Vagina (tissue), 2 donors: ENCODE results near the gene SMG1.
"Not testable (repeated sequence)": the region's sequence is repeated elsewhere in the genome, so short reads cannot be mapped to it uniquely, and the experiment has no call there.

Experiments
- POLR2A ChIP-seq, 2 donors: fragments of 450-650 bp; IDR thresholded peaks; one replicate each; pipeline ENCODE4 v1.6.1; 2017; ENCODE audit warnings: antibody characterized with exemption in 2 of 2, mild to moderate bottlenecking in 2 of 2, moderate library complexity in 2 of 2
- POLR2AphosphoS5 ChIP-seq, 2 donors: sonication (generic); formaldehyde crosslinking; IDR thresholded peaks; one replicate each; pipeline ENCODE4 v1.9.0; 2017; ENCODE audit warnings: antibody characterized with exemption in 2 of 2, mild to moderate bottlenecking in 2 of 2, low read depth in 1 of 2; ENCODE audit not compliant: insufficient read depth in 1 of 2
- TF ChIP-seq, protein P1 (sequence below), 3 experiments: fragments of 450-650 bp in 2 of 3; fragments of 200-600 bp in 1 of 3; sonication (generic) in 1 of 3; IDR thresholded peaks; one replicate each; pipeline ENCODE4 v1.5.1; 2017 to 2019; ENCODE audit warnings: antibody characterized with exemption in 3 of 3, mild to moderate bottlenecking in 2 of 3, moderate library complexity in 2 of 3

- TF ChIP-seq, protein P1, sequence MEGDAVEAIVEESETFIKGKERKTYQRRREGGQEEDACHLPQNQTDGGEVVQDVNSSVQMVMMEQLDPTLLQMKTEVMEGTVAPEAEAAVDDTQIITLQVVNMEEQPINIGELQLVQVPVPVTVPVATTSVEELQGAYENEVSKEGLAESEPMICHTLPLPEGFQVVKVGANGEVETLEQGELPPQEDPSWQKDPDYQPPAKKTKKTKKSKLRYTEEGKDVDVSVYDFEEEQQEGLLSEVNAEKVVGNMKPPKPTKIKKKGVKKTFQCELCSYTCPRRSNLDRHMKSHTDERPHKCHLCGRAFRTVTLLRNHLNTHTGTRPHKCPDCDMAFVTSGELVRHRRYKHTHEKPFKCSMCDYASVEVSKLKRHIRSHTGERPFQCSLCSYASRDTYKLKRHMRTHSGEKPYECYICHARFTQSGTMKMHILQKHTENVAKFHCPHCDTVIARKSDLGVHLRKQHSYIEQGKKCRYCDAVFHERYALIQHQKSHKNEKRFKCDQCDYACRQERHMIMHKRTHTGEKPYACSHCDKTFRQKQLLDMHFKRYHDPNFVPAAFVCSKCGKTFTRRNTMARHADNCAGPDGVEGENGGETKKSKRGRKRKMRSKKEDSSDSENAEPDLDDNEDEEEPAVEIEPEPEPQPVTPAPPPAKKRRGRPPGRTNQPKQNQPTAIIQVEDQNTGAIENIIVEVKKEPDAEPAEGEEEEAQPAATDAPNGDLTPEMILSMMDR (IDR thresholded peaks at IDR 0.05): not testable (repeated sequence)
- not testable (repeated sequence) for TF ChIP-seq POLR2A (IDR thresholded peaks at IDR 0.05); POLR2AphosphoS5 (IDR thresholded peaks at IDR 0.05; ENCODE audit: insufficient read depth in 1 of 2, low read depth in 1 of 2)
Observed at GRCh38 chr16:18877259-18877658, 48.9 kb downstream of the SMG1 start.
